KMS-11 (cell line): ENCODE data around the gene TBC1D13.
"Not testable (repeated sequence)": the region's sequence is repeated elsewhere in the genome, so short reads cannot be mapped to it uniquely, and the experiment has no call there.

ENCODE experiments used
- H2AFZ ChIP-seq: fragments of 200-600 bp; sonication (generic); 2 replicates; pipeline ENCODE4 v1.6.1; 2016; ENCODE audit warnings: antibody characterized with exemption, mixed run types, low read depth
- H3K27ac ChIP-seq: fragments of 200-600 bp; sonication (generic); 2 replicates; pipeline ENCODE4 v1.6.1; 2016; ENCODE audit warnings: mild to moderate bottlenecking, mixed run types
- H3K27me3 ChIP-seq: fragments of 200-600 bp; sonication (generic); 2 replicates; pipeline ENCODE4 v1.6.1; 2017; ENCODE audit warnings: mild to moderate bottlenecking, low read depth, mixed run types, moderate library complexity; ENCODE audit not compliant: insufficient read depth
- H3K36me3 ChIP-seq: fragments of 200-600 bp; sonication (generic); 2 replicates; pipeline ENCODE4 v1.6.1; 2017; ENCODE audit warnings: mild to moderate bottlenecking, mixed run types; ENCODE audit not compliant: insufficient read depth
- H3K4me1 ChIP-seq: fragments of 200-600 bp; sonication (generic); 2 replicates; pipeline ENCODE4 v1.6.1; 2016; ENCODE audit warnings: mild to moderate bottlenecking, low read depth, mixed run types; ENCODE audit not compliant: poor library complexity, severe bottlenecking
- H3K4me2 ChIP-seq: fragments of 200-600 bp; sonication (generic); 2 replicates; pipeline ENCODE4 v1.7.0; 2016; ENCODE audit warnings: mild to moderate bottlenecking, mixed run types
- H3K4me3 ChIP-seq: fragments of 200-600 bp; sonication (generic); IDR thresholded peaks from 2 replicates; pipeline ENCODE4 v1.6.1; 2017; ENCODE audit warnings: low read depth, low read length, mixed read lengths; ENCODE audit not compliant: insufficient read depth
- H3K79me2 ChIP-seq: fragments of 200-600 bp; sonication (generic); 2 replicates; pipeline ENCODE4 v1.6.1; 2016; ENCODE audit warnings: low read depth, mixed run types; ENCODE audit not compliant: insufficient read depth
- H3K9ac ChIP-seq: fragments of 200-600 bp; sonication (generic); 2 replicates; pipeline ENCODE4 v1.6.1; 2016; ENCODE audit warnings: mild to moderate bottlenecking, mixed run types
- H4K20me1 ChIP-seq: fragments of 200-600 bp; sonication (generic); 2 replicates; pipeline ENCODE4 v1.6.1; 2016; ENCODE audit warnings: mild to moderate bottlenecking, mixed run types; ENCODE audit not compliant: insufficient read depth
- CTCF ChIP-seq: fragments of 200-600 bp; sonication (generic); conservative IDR thresholded peaks from 2 replicates; pipeline ENCODE4 v1.6.1; 2017; ENCODE audit warnings: low read depth, mild to moderate bottlenecking, antibody characterized with exemption, low read length, moderate library complexity, mixed read lengths

Gene TBC1D13

GRCh38 chr9:128845186-128845931, 58.3 kb downstream of the TBC1D13 start:
- H2AFZ ChIP-seq = no peak overlapping the region
- H3K36me3 ChIP-seq = no peaks in the 10 kb centered on the region
- H3K4me1 ChIP-seq = no peaks in the 10 kb centered on the region
- no peak for TF ChIP-seq CTCF
- no peaks in the 10 kb centered on the region for H3K27me3 ChIP-seq
- H3K9ac ChIP-seq = no peak overlapping the region
- H3K4me2 ChIP-seq = no peak overlapping the region
- no peaks in the 10 kb centered on the region for H4K20me1 ChIP-seq
- H3K27ac ChIP-seq = no peak overlapping the region
- no peak overlapping the region for H3K4me3 ChIP-seq
- no peaks in the 10 kb centered on the region for H3K79me2 ChIP-seq

GRCh38 chr9:128846680-128847030, 59.6 kb downstream of the TBC1D13 start:
- Histone ChIP-seq H3K36me3 (no peaks in the 10 kb centered on the region), H3K4me3 (no peak overlapping the region), H3K4me1 (no peaks in the 10 kb centered on the region), H2AFZ (no peak overlapping the region), H3K4me2 (no peak overlapping the region), H3K27me3 (no peaks in the 10 kb centered on the region), H3K27ac (no peak overlapping the region), H3K79me2 (no peaks in the 10 kb centered on the region), H3K9ac (no peak overlapping the region), H4K20me1 (no peaks in the 10 kb centered on the region)
- no peak for TF ChIP-seq CTCF

GRCh38 chr9:128847803-128848202, 60.8 kb downstream of the TBC1D13 start:
- Histone ChIP-seq H4K20me1 (no peaks in the 10 kb centered on the region), H3K36me3 (no peaks in the 10 kb centered on the region), H3K4me1 (no peaks in the 10 kb centered on the region), H2AFZ (no peak overlapping the region), H3K9ac (no peak overlapping the region), H3K79me2 (no peaks in the 10 kb centered on the region), H3K4me3 (no peak overlapping the region), H3K27ac (no peak overlapping the region), H3K4me2 (no peak overlapping the region), H3K27me3 (no peaks in the 10 kb centered on the region)
- TF ChIP-seq CTCF = no peak

- not testable (repeated sequence) for H4K20me1 ChIP-seq, H3K79me2 ChIP-seq, H3K27ac ChIP-seq, H3K27me3 ChIP-seq, H3K4me1 ChIP-seq, H3K4me2 ChIP-seq, H3K9ac ChIP-seq, H2AFZ ChIP-seq, H3K36me3 ChIP-seq, H3K4me3 ChIP-seq
Measured at GRCh38 chr9:128851024-128851423, 64.0 kb downstream of the TBC1D13 start.

- H3K27ac ChIP-seq, H3K4me2 ChIP-seq, H3K36me3 ChIP-seq, H3K9ac ChIP-seq, H3K4me3 ChIP-seq, H2AFZ ChIP-seq, H3K27me3 ChIP-seq, H4K20me1 ChIP-seq, H3K79me2 ChIP-seq, H3K4me1 ChIP-seq: not testable (repeated sequence)
- peak; percentile 54 for TF ChIP-seq CTCF
Measured at GRCh38 chr9:128851779-128852600, 64.9 kb downstream of the TBC1D13 start.

GRCh38 chr9:128852646-128853045, 65.6 kb downstream of the TBC1D13 start:
- H3K79me2 ChIP-seq, H3K36me3 ChIP-seq, H3K4me1 ChIP-seq, H3K4me3 ChIP-seq, H3K27me3 ChIP-seq, H4K20me1 ChIP-seq, H3K27ac ChIP-seq, H3K4me2 ChIP-seq, H2AFZ ChIP-seq, H3K9ac ChIP-seq: not testable (repeated sequence)

GRCh38 chr9:128854454-128854853, 67.4 kb downstream of the TBC1D13 start:
- H3K4me1 ChIP-seq, H3K36me3 ChIP-seq, H3K9ac ChIP-seq, H3K4me3 ChIP-seq, H3K27me3 ChIP-seq, H4K20me1 ChIP-seq, H3K4me2 ChIP-seq, H2AFZ ChIP-seq, H3K79me2 ChIP-seq, H3K27ac ChIP-seq: not testable (repeated sequence)
